Activated naive CD4-positive, alpha-beta T cell treated with anti-CD3 and anti-CD28 coated beads, Interleukin-2, amount 50 U/mL, for 16 hours (primary cell): ENCODE results near the gene MAP1B.
"Not testable (repeated sequence)": the region's sequence is repeated elsewhere in the genome, so short reads cannot be mapped to it uniquely, and the experiment has no call there.

ENCODE experiments used
- DNase-seq: peaks from one replicate; pipeline ENCODE4 v3.0.0-alpha.2; 2020

The MAP1B gene

DNA sequence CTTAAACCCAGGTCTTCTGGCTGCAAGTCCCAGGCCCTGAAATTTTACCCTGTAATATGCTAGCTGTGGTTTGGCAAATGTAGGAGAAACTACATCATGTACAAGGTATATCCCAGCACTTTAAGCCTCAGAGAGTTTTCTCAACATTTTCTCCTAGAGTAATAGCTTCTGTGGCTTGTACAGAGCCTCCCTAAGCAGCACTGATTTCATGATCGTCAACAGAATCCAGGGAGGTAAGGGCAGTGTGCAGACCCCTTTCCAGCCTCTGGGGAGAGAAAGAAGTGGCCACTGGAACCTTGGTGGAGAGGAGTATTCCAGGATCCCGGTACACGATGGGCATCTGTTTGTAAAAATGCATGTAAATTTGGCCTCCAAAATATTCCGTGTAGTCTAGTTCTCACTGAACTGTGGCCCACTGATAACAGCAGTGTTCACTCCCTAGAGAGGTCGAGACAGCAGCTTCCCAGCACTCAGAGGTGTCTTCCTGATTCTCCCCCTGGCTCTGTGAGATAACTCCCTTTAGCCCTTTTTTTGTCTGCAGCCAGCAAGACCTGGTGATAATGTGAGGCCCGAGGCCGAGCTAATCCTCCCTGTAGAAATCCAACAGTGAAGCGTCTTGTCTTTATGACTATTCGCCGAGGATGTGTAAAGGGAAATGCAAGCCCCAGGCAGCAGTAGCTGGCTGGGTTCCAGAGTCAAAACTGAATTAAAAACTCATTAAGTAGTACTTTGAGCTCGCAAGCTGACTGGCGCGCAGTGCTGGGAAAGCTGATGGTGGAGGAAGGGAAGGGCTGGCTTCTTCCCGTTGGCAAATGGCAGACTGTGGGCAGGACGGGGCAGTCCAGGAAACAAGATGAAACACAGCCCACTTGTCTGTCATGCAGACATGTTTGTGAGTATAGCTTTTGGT lies 59.0 kb downstream of the MAP1B start:
- DNase-seq, result no peak

DNA sequence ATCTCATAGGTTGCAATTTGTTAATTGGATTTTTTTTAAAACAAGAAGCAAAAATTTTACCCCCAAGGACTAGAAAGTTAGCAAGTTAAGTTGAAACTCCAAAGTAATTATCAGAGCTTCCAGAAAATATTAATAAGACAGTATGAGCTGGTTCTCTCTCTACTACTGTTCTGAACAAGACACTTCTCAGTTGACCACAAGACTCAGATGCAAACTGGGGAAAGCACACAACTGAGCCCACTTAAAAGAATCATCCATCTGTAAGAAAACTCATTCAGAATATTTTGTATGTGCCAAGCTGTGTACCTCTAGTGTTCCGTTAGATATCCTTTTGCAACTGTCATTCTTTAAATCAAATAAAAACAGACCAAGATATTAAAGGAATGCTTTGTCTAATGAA lies 60.0 kb downstream of the MAP1B start:
- DNase-seq, result no peak

DNA sequence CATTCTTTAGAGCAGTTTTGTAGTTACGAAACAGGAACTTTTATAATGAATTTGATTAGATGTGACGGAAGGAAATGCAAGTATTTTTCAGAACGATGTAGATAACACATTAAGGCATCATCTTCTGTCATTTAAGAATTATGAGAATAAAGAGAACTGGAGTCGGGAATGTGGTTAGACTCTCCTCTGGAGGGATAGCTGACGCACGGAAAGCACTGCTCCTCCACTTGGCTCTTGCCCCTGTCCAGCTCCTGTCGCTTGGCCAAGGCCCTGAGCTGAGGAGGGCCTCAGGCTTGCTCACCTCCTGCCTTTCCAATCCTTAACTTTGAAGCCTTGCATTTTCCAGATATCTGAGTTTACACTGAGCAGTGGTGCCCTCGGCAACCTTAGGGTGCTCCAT lies 60.5 kb downstream of the MAP1B start:
- no peak for DNase-seq

DNA sequence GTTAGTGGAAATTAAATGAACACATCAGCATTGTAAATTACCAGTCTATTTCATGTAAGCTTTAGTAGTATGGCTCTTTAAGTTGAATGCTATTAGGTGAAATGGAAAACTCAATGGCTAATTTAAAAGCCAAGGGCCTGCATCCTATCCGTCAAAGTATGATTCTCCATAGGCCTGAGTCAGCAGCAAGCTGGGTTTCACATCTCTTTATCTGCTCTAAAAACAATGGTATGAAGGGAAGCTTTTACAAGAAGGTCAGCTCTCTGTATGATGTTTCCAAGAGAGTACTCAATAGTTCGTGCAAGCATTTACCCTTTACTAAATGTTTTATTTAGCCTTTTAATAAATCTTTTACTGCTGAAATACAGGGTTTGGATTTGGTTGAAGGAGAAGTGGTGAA lies 62.8 kb downstream of the MAP1B start:
- DNase-seq, result no peak

DNA sequence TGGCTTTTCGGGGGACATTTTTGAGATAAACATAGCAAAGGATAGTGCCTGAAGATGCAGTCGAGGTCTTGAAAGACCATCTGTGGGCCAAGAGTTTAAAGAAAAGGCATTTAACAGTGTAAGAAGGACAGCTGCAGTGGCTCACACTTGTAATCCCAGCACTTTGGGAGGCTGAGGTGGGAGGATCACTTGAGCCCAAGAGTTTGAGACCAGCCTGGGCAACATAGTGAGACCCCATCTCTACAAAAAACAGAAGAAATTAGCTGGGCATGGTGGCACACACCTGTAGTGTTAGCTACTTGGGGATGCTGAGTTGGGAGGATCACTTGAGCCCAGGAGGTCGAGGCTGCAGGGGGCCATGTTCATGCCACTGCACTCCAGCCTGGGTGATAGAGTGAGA lies 63.9 kb downstream of the MAP1B start:
- not testable (repeated sequence) for DNase-seq

DNA sequence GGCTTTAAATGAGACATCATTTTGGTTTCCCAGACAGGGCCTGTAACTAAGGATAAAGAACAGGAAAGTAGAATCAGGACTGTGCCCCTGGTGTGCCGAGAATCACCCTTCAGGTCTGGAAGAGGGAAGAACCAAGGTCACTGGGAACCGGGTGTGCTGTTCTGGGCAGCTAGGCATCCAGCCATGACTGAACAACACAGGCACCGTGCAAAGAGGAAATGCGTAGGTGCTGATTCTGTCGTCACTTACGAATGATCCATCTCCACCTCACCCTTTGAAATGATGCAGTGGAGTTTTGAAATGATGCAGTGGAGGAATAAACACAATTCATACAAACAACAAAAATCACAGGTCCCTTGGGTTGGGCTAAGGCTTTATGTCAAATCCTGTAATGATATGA lies 64.4 kb downstream of the MAP1B start:
- no peak for DNase-seq

- no peak for DNase-seq
Observed at GRCh38 chr5:72172786-72173185, 65.5 kb downstream of the MAP1B start.

GRCh38 chr5:72177538-72177937 lies 70.3 kb downstream of the MAP1B start:
- DNase-seq, result no peak

DNA sequence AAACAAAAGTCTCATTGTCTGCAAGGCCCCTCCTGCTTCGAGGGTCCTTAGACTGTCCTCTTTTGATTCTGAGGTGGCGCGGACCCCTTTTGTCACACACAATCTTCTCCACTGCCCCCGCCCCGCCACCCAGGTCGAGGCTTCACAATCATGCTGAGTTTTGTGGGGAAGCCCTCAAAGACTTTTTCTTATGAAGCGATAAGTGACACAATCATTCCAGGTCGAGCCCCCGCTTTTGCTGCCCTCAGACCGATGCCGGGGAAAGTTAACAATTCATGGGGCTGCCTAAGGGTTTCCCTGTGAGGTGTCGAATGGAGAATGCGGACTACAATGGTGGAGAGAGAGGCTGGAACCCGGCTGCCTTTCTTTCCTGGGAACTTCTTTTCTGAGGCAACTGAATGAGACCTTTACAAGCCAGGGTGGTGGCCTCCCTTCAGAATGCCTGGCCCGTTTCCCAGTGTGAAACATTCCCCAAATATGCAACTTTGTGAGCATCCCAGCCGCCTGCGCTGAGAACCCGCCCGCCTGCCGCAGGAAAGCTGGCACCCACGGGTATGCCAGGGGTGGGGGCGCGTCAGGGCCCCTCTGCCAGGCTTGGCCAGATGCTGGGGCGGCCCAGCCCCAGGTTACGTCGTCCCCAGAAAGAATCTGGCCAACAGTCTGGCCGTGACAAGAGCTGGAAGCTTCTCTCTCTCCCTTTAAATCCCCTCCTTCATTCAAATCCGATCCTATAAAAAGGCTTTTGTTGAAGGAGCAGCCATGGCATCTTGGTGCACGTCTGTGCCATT lies 71.9 kb downstream of the MAP1B start:
- no peak for DNase-seq

- DNase-seq, result no peak
Observed at GRCh38 chr5:72179816-72180440, 72.7 kb downstream of the MAP1B start.

GRCh38 chr5:72180925-72181324 lies 73.7 kb downstream of the MAP1B start:
- no peak for DNase-seq

- DNase-seq, result no peak
Observed at GRCh38 chr5:72182686-72183085, 75.4 kb downstream of the MAP1B start.

GRCh38 chr5:72183101-72183520 lies 75.8 kb downstream of the MAP1B start:
- no peak for DNase-seq

- no peak for DNase-seq
Observed at GRCh38 chr5:72184408-72184807, 77.1 kb downstream of the MAP1B start.

- no peak for DNase-seq
Observed at GRCh38 chr5:72185496-72186329, 78.4 kb downstream of the MAP1B start.

DNA sequence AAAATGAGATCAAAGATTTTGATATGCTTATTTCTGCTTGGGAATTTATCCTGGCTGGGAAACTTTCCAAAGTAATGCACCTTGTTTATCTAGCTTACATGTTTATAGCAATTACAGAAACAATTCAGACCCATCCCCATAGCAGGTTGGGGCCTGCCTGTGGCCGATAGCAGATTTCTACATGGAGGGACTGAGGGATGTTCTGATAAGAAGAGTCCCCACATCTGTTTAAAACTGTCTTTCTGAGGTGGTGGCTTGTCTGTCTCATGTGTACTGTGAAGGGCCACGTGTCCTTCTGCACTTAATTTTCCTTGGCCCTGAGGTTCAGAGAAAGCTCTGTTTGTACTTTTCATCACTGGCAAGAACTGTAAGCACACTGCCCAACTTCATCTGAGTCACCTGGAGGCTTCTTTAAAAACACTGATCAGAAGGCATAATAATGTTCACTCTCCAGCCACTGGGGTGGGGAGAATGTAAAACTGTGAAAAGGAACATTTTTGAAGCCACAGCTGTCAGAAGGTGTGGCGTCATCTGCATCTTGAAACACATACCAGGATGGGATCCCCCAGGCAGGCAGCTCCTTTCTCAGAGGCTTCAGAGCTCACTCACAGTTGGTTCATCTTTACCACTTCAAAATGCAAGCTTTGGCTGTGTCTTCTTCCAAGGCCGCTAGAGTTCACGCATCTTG lies 80.3 kb downstream of the MAP1B start:
- no peak for DNase-seq

- no peak for DNase-seq
Observed at GRCh38 chr5:72188166-72188565, 80.9 kb downstream of the MAP1B start.

DNA sequence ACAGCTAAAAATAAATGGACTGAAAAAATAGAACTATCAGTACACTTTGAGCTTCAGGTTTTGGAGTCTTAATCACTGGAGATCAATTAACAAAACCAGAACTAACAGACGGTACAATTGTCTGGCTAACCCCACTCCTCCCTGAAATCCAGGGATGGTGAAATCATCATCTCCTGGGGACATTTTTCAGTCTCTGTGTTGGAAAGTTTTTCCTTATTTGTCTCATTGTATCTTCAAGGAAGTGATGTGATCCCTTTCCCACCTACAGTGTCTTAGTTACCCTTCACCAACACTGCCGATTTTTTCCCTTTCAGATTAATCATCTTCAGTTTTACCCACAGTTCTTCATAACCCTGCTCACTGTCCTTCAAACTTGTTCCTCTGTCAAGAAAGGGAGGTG lies 81.9 kb downstream of the MAP1B start:
- DNase-seq, result no peak

GRCh38 chr5:72191404-72191803 lies 84.1 kb downstream of the MAP1B start:
- no peak for DNase-seq

- no peak for DNase-seq
Observed at GRCh38 chr5:72194846-72195245, 87.6 kb downstream of the MAP1B start.

DNA sequence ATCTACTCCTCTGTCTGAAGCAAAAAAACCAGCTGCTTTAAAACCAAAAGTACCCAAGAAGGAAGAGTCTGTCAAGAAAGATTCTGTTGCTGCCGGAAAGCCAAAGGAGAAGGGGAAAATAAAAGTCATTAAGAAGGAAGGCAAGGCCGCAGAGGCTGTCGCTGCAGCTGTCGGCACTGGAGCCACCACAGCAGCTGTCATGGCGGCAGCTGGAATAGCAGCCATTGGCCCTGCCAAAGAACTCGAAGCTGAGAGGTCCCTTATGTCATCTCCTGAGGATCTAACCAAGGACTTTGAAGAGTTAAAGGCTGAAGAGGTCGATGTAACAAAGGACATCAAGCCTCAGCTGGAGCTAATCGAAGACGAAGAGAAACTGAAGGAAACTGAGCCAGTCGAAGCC lies 88.3 kb downstream of the MAP1B start:
- no peak for DNase-seq

DNA sequence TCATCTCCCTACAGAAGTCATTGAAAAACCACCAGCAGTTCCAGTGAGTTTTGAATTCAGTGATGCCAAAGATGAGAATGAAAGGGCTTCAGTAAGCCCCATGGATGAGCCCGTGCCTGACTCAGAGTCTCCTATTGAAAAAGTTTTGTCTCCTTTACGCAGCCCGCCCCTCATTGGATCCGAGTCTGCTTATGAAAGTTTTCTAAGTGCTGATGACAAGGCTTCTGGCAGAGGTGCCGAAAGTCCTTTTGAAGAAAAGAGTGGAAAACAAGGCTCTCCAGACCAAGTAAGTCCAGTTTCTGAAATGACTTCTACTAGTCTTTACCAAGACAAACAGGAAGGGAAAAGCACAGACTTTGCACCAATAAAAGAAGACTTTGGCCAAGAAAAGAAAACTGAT lies 90.1 kb downstream of the MAP1B start:
- no peak for DNase-seq
